Right cardiac atrium (tissue), 5 donors: ENCODE results near the gene IGSF3. TPM values are rescaled to one million over a fixed set of nuclear protein-coding genes. Genes with fewer than 3 reads are reported as not detected.
"Not testable (repeated sequence)": the region's sequence is repeated elsewhere in the genome, so short reads cannot be mapped to it uniquely, and the experiment has no call there.

ENCODE experiments used
- ATAC-seq, 2 donors: fragments of 200-7000 bp; cut with Tn5 transposase; one replicate each; pipeline versions ENCODE4 v1.8.0 to v1.9.1; 2020; ENCODE audit warnings: moderate library complexity in 2 of 2, mild to moderate bottlenecking in 1 of 2
- DNase-seq, 3 donors: peaks; one replicate each; pipeline ENCODE4 v3.0.0-alpha.2; 2020
- H3K27ac ChIP-seq: one replicate; pipeline ENCODE4 v1.5.1; 2013; ENCODE audit warnings: mild to moderate bottlenecking, low read length, control low read depth, moderate library complexity
- H3K27me3 ChIP-seq: one replicate; pipeline ENCODE4 v1.6.1; 2013; ENCODE audit not compliant: control insufficient read depth, insufficient read depth
- H3K4me1 ChIP-seq: one replicate; pipeline ENCODE4 v1.6.1; 2013; ENCODE audit warnings: low read length; ENCODE audit not compliant: control insufficient read depth, insufficient read depth
- H3K4me3 ChIP-seq: one replicate; pipeline ENCODE4 v1.5.1; 2013; ENCODE audit warnings: low read length, control low read depth
- H3K9me3 ChIP-seq: one replicate; pipeline ENCODE4 v1.6.1; 2013; ENCODE audit warnings: low read length; ENCODE audit not compliant: control insufficient read depth
- WGBS: extraction: QIAGEN DNeasy Blood & Tissue Kit; methylation state at CpG from one replicate; pipeline ENCODE4 v1.1.7; 2013; 5-methylcytosine and 5-hydroxymethylcytosine counted together
- intact Hi-C, 4 donors: fragments of 100-400 bp; cut with DNase I; formaldehyde crosslinking; loops; one replicate each; pipeline versions ENCODE4 v1.11.0 to v1.14.0; 2022 to 2023
- polyA plus RNA-seq: library from polyadenylated mRNA; stranded (reverse); fragments of 200-250 nt; gene quantifications from one replicate; pipeline ENCODE4 v1.2.3, GENCODE V29; 2013
- total RNA-seq, 4 donors: library from RNA; stranded (reverse); fragmentation: NEBNext Ultra II Directional; extraction: Animal tissue kit (Norgen Biotek cat#: 25700); gene quantifications; one replicate each; pipeline ENCODE4 v1.2.1, GENCODE V29; 2021
- donor health status: healthy with polysubstance abuse.
- donor health status: DM: no; HTN: yes; CAD: no.
- donor health status: DM: no; HTN: no; CAD: no.
- donor health status: DM: no; HTN: yes; CAD: no; lungs with severe emphysema.
- donor health status: DM: yes; HTN: yes; CAD: no.

IGSF3 gene
- total and polyA plus RNA-seq, 5 donors = 5.0 to 15.5 (median 13.0) TPM

- H3K4me1 ChIP-seq, H3K27ac ChIP-seq, intact Hi-C loops, H3K27me3 ChIP-seq, H3K4me3 ChIP-seq, ATAC-seq, H3K9me3 ChIP-seq, DNase-seq: not testable (repeated sequence)
- 96% methylated on average over 2 of the region's 2 CpGs for WGBS
Observed at GRCh38 chr1:116644993-116645392, 22.5 kb downstream of the IGSF3 start.

- H3K9me3 ChIP-seq, ATAC-seq, H3K4me3 ChIP-seq, intact Hi-C loops, H3K4me1 ChIP-seq, H3K27ac ChIP-seq, H3K27me3 ChIP-seq, DNase-seq: not testable (repeated sequence)
- 72% methylated on average over 5 of the region's 5 CpGs for WGBS
Observed at GRCh38 chr1:116644096-116644495, 23.4 kb downstream of the IGSF3 start.

DNA sequence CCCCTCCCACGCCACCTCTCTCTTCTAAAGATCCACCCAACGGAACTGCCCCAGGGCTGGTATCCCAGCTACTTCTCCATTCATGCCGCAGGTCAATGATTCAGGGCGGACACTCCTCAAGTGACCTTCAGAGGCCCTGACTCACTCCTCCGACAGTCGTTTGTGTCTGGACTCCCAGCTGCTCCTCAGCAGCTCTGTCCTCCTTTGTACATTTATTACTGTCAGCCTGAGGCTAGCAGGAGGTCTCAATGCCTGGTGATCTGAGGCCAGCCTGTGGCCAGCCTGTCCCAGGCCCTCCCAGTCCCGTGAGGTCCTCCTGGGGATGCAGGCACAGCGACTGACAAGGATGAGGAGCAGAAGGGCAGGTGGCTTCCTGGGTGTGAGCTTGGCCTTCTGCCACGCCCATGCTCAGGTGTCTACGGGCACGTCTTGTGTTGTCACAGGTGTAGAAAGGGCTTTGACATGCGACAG, 24.2 kb downstream of the IGSF3 start:
- 85% methylated on average over 12 of the region's 12 CpGs for WGBS
- H3K4me3 ChIP-seq, H3K4me1 ChIP-seq, intact Hi-C loops, H3K27ac ChIP-seq, H3K9me3 ChIP-seq, ATAC-seq, H3K27me3 ChIP-seq: not testable (repeated sequence)
- DNase-seq = peak in 1 of 3 donors; percentile 37

DNA sequence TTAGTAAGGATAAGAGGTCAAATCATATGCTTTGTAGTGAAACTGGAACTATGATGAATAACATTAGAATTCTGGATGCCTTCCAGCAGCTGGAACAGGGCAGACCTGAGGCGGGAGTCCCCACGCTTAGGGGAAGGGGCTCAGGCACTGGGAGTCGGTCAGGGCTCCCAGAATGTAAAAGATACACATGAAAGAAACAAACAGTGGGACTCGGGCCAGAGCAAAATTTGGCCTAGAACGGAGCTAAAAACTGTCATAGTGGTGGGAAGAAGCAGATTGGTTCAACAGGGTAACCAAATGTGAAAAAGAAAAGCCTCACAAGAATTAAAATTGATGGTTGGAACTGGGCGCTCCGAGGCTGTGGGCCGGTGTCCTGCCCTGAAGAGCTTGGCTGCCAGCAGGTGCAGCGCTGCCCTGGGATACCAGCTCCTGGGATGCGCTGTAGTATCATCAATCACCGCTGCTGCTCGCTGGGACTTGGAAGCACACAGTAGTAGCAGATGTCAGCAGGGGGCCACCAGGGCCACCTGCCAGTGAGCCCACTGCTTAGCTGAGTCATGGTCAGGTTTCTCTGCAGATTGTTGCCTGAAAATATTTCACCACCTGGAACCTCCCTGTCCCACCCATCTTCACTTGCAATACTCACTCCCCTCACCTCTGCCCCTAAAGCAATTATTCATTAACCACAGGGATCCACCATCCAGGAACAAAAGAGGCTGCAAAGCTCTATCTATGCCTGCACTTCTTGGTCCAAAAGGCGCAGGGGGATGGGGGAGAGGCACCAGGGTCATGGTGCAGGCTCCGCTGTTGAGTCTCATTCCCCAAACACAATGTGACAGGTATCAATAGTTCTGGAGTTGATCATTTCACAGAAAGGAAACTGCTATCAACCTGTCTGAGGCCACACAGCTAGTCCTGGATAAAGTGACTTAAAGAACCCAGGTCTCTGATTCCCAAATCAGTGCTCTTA, 24.9 kb downstream of the IGSF3 start:
- intact Hi-C loops, H3K27me3 ChIP-seq, H3K4me3 ChIP-seq, H3K9me3 ChIP-seq, H3K4me1 ChIP-seq, H3K27ac ChIP-seq, ATAC-seq: not testable (repeated sequence)
- peak in 1 of 3 donors; percentile 56 for DNase-seq
- WGBS = 73% methylated on average over 14 of the region's 14 CpGs

- 75% methylated on average over 2 of the region's 2 CpGs for WGBS
- H3K4me1 ChIP-seq, H3K27me3 ChIP-seq, H3K9me3 ChIP-seq, DNase-seq, intact Hi-C loops, H3K27ac ChIP-seq, ATAC-seq, H3K4me3 ChIP-seq: not testable (repeated sequence)
Observed at GRCh38 chr1:116637583-116637982, 29.9 kb downstream of the IGSF3 start.

DNA sequence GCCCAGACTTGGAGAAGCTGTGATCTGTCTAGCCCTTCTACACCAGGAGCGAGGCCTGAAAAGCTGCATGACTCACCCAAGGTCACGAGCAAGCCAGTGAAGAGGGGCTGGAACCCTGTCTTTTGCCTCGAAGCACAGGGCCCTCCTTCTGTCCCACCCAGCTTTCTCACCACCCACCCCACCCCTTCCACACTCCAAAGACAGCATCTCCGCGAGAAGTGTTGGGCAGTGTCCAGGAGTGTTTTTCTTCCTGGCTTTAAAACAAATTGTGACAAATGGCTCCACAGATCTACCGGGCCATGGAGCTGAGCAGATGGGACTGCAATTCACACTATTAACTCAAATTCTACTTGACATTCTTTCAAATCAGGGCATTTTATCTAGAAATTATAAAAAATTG, 30.9 kb downstream of the IGSF3 start:
- ATAC-seq, H3K27ac ChIP-seq, H3K4me3 ChIP-seq, H3K9me3 ChIP-seq, intact Hi-C loops, H3K4me1 ChIP-seq, DNase-seq, H3K27me3 ChIP-seq: not testable (repeated sequence)
- WGBS = 53% methylated on average over 6 of the region's 6 CpGs

GRCh38 chr1:116634386-116634785, 33.1 kb downstream of the IGSF3 start:
- intact Hi-C loops, H3K9me3 ChIP-seq, ATAC-seq, H3K27ac ChIP-seq, H3K4me3 ChIP-seq, H3K27me3 ChIP-seq, H3K4me1 ChIP-seq, DNase-seq: not testable (repeated sequence)
- 86% methylated on average over 4 of the region's 4 CpGs for WGBS

- H3K27me3 ChIP-seq, intact Hi-C loops, H3K9me3 ChIP-seq, H3K27ac ChIP-seq, H3K4me3 ChIP-seq, DNase-seq, H3K4me1 ChIP-seq, ATAC-seq: not testable (repeated sequence)
- WGBS = 78% methylated on average over 10 of the region's 10 CpGs
Observed at GRCh38 chr1:116631996-116632925, 35.3 kb downstream of the IGSF3 start.

GRCh38 chr1:116631554-116631953, 36.0 kb downstream of the IGSF3 start:
- H3K4me1 ChIP-seq, H3K9me3 ChIP-seq, ATAC-seq, H3K27ac ChIP-seq, intact Hi-C loops, H3K27me3 ChIP-seq, DNase-seq, H3K4me3 ChIP-seq: not testable (repeated sequence)
- WGBS = 44% methylated on average over 2 of the region's 2 CpGs

DNA sequence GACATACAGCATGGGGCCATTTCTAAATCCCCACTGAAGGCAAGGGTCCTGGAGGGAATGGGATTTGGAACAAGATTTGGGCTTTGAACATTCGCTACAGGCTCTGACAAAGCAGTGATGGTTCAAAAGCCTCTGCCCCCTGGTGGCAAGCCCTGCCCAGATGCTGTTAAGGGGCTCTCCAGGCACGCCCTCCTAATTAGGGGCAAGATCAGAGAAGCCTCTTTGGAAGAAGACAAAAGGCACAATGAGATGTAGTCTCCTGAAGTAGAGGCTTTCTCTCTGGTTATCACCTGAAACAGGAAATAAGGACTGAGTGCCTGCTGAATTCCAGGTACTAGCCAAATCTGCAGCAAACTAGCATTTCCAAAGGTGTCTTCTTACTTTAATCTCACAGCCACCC, 37.5 kb downstream of the IGSF3 start:
- DNase-seq, H3K4me1 ChIP-seq, H3K4me3 ChIP-seq, H3K27ac ChIP-seq, H3K27me3 ChIP-seq, intact Hi-C loops, H3K9me3 ChIP-seq, ATAC-seq: not testable (repeated sequence)
- WGBS = 91% methylated on average over 2 of the region's 2 CpGs

DNA sequence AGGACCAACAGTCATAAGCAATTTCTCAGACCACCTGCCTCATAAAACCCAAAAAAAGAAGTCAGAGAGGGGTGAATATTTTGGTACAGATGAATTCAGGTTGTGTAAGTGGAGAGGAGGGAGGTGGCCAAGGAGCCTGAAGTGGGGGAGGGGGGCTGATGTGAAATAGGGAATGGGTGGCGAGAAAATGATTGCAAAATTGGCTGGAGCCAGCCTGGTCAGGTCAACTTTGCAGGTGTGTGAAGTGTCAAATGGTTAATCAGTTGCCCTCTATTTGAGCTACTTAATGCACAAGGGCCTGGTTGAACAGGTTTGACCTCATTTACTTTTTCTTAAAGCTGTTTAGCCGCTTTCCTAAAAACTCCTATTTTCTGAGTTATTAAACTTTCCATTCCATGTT, 38.1 kb downstream of the IGSF3 start:
- H3K27ac ChIP-seq, H3K9me3 ChIP-seq, H3K4me1 ChIP-seq, intact Hi-C loops, H3K27me3 ChIP-seq, H3K4me3 ChIP-seq, DNase-seq, ATAC-seq: not testable (repeated sequence)
- WGBS = 94% methylated on average over 2 of the region's 2 CpGs
